ENCODE data around the gene CNOT6L. TPM values are rescaled to one million over a fixed set of nuclear protein-coding genes. Genes with fewer than 3 reads are reported as not detected.

The CNOT6L gene
- total RNA-seq, 1 experiment from 2014 or later, result 29.7 TPM

- H3K36me3 Mint-ChIP-seq (ENCODE audit: insufficient read depth, unreplicated experiment), result peaks cover 33% of the 10 kb centered on the region
- CTCF ChIA-PET, result interaction anchor here (0.6 kb wide), 1 partner anchor 44 kb away, joined by 3 read pairs; no protein-coding TSS in a partner anchor
- no peak for DNase-seq
Observed at GRCh38 chr4:77861495-77861894, 42.3 kb upstream of the CNOT6L start.

GRCh38 chr4:77859256-77859655 is 40.1 kb upstream of the CNOT6L start:
- CTCF ChIA-PET, result no interaction called here

More at GRCh38 chr4:77861495-77861894, 42.3 kb upstream of the CNOT6L start:
- Mint-ChIP-seq H3K27ac (ENCODE audit: unreplicated experiment) (peak overlapping the region; percentile 98), H3K4me3 (ENCODE audit: low read depth, unreplicated experiment) (peak overlapping the region; percentile 95), H3K4me1 (ENCODE audit: low read depth, unreplicated experiment) (peaks cover 10% of the 10 kb centered on the region), H3K27me3 (ENCODE audit: unreplicated experiment) (no peaks in the 10 kb centered on the region), H3K9me3 (ENCODE audit: low read depth, unreplicated experiment) (no peaks in the 10 kb centered on the region)
- no TSS peak for BruUV-seq (replicated peaks)
- TF ChIP-seq, protein P1, sequence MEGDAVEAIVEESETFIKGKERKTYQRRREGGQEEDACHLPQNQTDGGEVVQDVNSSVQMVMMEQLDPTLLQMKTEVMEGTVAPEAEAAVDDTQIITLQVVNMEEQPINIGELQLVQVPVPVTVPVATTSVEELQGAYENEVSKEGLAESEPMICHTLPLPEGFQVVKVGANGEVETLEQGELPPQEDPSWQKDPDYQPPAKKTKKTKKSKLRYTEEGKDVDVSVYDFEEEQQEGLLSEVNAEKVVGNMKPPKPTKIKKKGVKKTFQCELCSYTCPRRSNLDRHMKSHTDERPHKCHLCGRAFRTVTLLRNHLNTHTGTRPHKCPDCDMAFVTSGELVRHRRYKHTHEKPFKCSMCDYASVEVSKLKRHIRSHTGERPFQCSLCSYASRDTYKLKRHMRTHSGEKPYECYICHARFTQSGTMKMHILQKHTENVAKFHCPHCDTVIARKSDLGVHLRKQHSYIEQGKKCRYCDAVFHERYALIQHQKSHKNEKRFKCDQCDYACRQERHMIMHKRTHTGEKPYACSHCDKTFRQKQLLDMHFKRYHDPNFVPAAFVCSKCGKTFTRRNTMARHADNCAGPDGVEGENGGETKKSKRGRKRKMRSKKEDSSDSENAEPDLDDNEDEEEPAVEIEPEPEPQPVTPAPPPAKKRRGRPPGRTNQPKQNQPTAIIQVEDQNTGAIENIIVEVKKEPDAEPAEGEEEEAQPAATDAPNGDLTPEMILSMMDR (IDR thresholded peaks at IDR 0.05; ENCODE audit: unreplicated experiment), result no peak
- intact Hi-C loops (cut with micrococcal nuclease; ENCODE audit: unreplicated experiment), result no loop called here

GRCh38 chr4:77856152-77856551 is 37.0 kb upstream of the CNOT6L start:
- CTCF ChIA-PET, result no interaction called here
- intact Hi-C loops (cut with micrococcal nuclease; ENCODE audit: unreplicated experiment), result no loop called here

More at GRCh38 chr4:77859256-77859655, 40.1 kb upstream of the CNOT6L start:
- TF ChIP-seq, protein P1 (IDR thresholded peaks at IDR 0.05; ENCODE audit: unreplicated experiment), result no peak
- Mint-ChIP-seq H3K4me3 (ENCODE audit: low read depth, unreplicated experiment) (no peak overlapping the region), H3K36me3 (ENCODE audit: insufficient read depth, unreplicated experiment) (peaks cover 27% of the 10 kb centered on the region), H3K9me3 (ENCODE audit: low read depth, unreplicated experiment) (no peaks in the 10 kb centered on the region), H3K4me1 (ENCODE audit: low read depth, unreplicated experiment) (peaks cover 6% of the 10 kb centered on the region), H3K27ac (ENCODE audit: unreplicated experiment) (no peak overlapping the region), H3K27me3 (ENCODE audit: unreplicated experiment) (no peaks in the 10 kb centered on the region)
- BruUV-seq (replicated peaks), result no TSS peak
- no peak for DNase-seq
- intact Hi-C loops (cut with micrococcal nuclease; ENCODE audit: unreplicated experiment), result no loop called here

DNA sequence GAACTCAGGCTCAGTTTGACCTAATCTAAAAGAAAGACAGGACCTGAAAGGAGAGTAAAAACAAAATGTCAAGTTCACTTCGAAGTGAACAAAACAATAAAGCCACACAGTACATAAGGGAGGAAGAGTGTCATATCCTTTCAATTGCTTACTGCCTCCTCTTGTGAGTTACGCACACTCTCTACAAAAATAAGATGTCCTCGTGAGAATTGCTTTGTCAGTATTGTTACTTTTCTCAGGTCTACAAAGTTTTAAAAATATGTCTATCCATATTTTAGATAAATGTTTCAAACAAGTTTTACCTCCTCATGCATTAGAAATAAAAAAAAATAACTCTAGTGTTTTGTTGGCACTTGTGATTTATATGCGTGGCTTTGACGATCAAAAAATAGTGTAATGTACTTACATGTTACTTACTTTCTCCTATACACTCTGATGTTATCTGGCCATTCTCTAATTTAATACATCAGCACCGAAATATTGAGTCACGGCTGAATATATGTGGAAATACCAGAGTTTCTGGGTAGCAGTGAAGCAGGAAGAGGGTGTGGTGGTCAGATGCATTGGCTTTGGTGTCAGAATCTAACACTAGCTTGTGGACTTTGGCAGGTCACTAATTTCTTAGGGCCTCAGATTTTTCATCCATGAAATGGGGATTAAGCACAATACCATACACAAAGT is 35.4 kb upstream of the CNOT6L start:
- H3K27me3 Mint-ChIP-seq (ENCODE audit: unreplicated experiment), result no peaks in the 10 kb centered on the region
- no peak for DNase-seq
- CTCF ChIA-PET, result no interaction called here
- no peaks in the 10 kb centered on the region for H3K4me1 Mint-ChIP-seq (ENCODE audit: low read depth, unreplicated experiment)
- no peak overlapping the region for H3K27ac Mint-ChIP-seq (ENCODE audit: unreplicated experiment)
- no peaks in the 10 kb centered on the region for H3K36me3 Mint-ChIP-seq (ENCODE audit: insufficient read depth, unreplicated experiment)
- no TSS peak for BruUV-seq (replicated peaks)
- H3K9me3 Mint-ChIP-seq (ENCODE audit: low read depth, unreplicated experiment), result no peaks in the 10 kb centered on the region
- intact Hi-C loops (cut with micrococcal nuclease; ENCODE audit: unreplicated experiment), result no loop called here
- TF ChIP-seq, protein P1 (IDR thresholded peaks at IDR 0.05; ENCODE audit: unreplicated experiment), result no peak
- no peak overlapping the region for H3K4me3 Mint-ChIP-seq (ENCODE audit: low read depth, unreplicated experiment)

More at GRCh38 chr4:77856152-77856551, 37.0 kb upstream of the CNOT6L start:
- no peak for DNase-seq
- Mint-ChIP-seq H3K27me3 (ENCODE audit: unreplicated experiment) (no peaks in the 10 kb centered on the region), H3K36me3 (ENCODE audit: insufficient read depth, unreplicated experiment) (no peaks in the 10 kb centered on the region), H3K9me3 (ENCODE audit: low read depth, unreplicated experiment) (no peaks in the 10 kb centered on the region), H3K4me1 (ENCODE audit: low read depth, unreplicated experiment) (no peaks in the 10 kb centered on the region), H3K4me3 (ENCODE audit: low read depth, unreplicated experiment) (no peak overlapping the region), H3K27ac (ENCODE audit: unreplicated experiment) (no peak overlapping the region)
- TF ChIP-seq, protein P1 (IDR thresholded peaks at IDR 0.05; ENCODE audit: unreplicated experiment), result no peak
- BruUV-seq (replicated peaks), result no TSS peak

All from Calu3 (cell line).